ENCODE data around the gene BAHCC1.

The BAHCC1 gene

GRCh38 chr17:81391936-81392908 is 3.0 kb upstream of the BAHCC1 start:
- no peak for DNase-seq (ENCODE audit: low read depth)
- H3K4me3 ChIP-seq (ENCODE audit: low read depth, low read length): peak overlapping the region; percentile 82

GRCh38 chr17:81392909-81393654 is 2.2 kb upstream of the BAHCC1 start:
- TF ChIP-seq CTCF (IDR thresholded peaks at IDR 0.05; ENCODE audit: control insufficient read depth, extremely low read depth, insufficient read depth): no peak
- H3K4me3 ChIP-seq (ENCODE audit: low read depth, low read length): peak overlapping the region; percentile 82
- DNase-seq (ENCODE audit: low read depth): no peak

More at GRCh38 chr17:81391936-81392908, 3.0 kb upstream of the BAHCC1 start:
- no peak for TF ChIP-seq CTCF (IDR thresholded peaks at IDR 0.05; ENCODE audit: control insufficient read depth, extremely low read depth, insufficient read depth)

GRCh38 chr17:81393684-81394376 is 1.4 kb upstream of the BAHCC1 start:
- peak overlapping the region; percentile 82 for H3K4me3 ChIP-seq (ENCODE audit: low read depth, low read length)
- peak; percentile 20; the same call in 1 of the 2 replicates for TF ChIP-seq CTCF (IDR thresholded peaks at IDR 0.05; ENCODE audit: control insufficient read depth, extremely low read depth, insufficient read depth)
- peak; percentile 100 for DNase-seq (ENCODE audit: low read depth)

- no peak for TF ChIP-seq CTCF (IDR thresholded peaks at IDR 0.05; ENCODE audit: control insufficient read depth, extremely low read depth, insufficient read depth)
- no peak for DNase-seq (ENCODE audit: low read depth)
- H3K4me3 ChIP-seq (ENCODE audit: low read depth, low read length): peak overlapping the region; percentile 82
These were observed 808 bp upstream of the BAHCC1 start for GRCh38 chr17:81394377-81394920.

GRCh38 chr17:81395600-81396277 is 482 bp downstream of the BAHCC1 start:
- DNase-seq (ENCODE audit: low read depth): no peak
- TF ChIP-seq CTCF (IDR thresholded peaks at IDR 0.05; ENCODE audit: control insufficient read depth, extremely low read depth, insufficient read depth): no peak
- peak overlapping the region; percentile 55 for H3K4me3 ChIP-seq (ENCODE audit: low read depth, low read length)

- TF ChIP-seq CTCF (IDR thresholded peaks at IDR 0.05; ENCODE audit: control insufficient read depth, extremely low read depth, insufficient read depth): no peak
- no peak for DNase-seq (ENCODE audit: low read depth)
These were observed 1.0 kb downstream of the BAHCC1 start for GRCh38 chr17:81396278-81396721.

More at GRCh38 chr17:81396278-81396721, 1.0 kb downstream of the BAHCC1 start:
- H3K4me3 ChIP-seq (ENCODE audit: low read depth, low read length): peak overlapping the region; percentile 55

Measured in LNCaP clone FGC (cell line).